Measurements from ENCODE around the gene CFL1.
A peak's percentile ranks its signal among the peaks of the same experiment; 100 is the strongest.
"Not testable (repeated sequence)": the region's sequence is repeated elsewhere in the genome, so short reads cannot be mapped to it uniquely, and the experiment has no call there.

CFL1 gene

DNA sequence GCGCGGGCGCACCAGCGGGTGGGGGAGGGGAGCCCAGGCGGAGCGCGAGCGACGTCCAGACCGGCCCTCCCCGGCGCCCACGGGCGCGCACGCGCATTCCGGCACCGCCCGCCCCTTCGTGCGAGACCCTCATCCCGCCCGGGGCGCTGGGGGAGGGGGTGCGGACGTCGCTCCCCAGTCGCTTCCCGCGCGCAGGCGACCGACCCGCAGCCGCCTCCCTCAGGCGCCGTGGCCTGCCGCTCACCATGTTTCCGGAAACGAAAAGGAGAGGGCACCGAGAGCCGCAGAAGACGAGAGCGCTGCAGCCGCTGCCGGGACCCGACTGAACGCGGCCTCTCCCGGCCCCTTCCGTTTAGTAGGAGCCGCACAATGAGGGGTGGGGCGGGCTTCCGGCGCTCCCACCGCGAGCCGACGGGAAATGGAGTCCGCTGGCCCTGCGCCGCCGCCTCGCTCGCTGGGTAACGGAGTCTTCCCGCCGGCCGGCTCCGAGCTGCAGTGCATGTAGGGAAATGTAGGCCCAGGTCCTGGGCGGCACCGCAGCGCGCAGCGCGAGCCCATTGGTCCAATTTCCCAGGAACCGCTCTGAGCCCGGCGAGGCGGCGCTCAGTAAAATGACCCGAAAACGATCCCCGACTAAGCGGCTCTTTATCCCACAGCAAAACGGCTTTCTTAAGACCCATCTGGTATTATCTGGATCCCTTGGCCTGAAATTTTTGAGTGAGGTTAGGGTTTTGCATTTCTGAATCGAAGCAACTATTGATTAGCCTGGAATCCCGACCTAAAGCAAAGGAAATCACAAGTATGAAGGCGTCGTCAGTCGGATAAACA is at the start of gene CFL1:
Gene CFL1, minus strand, starts transcription at position 328 of the 828 bp plus-strand sequence. Its CDS starts 81 bp downstream, at position 247.
- peak; percentile 76 to 91 for DNase-seq

DNA sequence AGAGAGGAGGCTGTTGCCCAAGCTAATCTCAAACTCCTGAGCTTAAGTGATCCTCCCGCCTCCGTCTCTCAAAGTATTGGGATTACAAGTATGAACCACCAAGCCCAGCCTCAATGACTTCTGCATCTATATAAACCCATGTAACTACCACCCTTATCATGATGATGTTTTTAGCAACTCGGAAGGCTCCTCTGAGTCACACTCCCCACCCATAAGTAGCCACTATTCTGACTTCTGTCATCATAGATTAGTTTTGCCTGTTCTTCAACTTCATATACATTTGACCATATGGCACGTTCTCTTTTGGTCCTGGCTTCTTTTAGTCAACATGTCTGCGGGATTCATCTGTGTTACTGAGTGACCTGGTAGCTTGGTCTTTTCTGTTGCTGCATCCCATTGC is 48.6 kb upstream of the CFL1 start:
- no peak for DNase-seq

DNA sequence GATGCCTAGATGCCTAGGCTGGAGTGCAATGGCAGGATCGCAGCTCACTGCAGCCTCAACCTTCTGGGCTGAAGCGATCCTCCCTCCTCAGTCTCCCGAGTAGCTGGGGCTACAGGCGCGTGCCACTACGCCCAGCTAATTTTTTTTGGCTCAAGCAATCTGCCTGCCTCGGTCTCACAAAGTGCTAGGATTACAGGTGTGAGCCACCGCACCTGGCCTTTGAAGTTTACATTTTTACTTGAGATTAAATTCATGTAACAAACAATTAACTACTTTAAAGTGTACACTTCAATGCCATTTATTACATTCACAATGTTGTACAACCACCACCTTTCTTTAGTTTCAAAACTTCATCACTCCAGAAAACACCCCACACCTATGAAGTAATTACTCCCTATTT is 45.7 kb upstream of the CFL1 start:
- no peak for DNase-seq

DNA sequence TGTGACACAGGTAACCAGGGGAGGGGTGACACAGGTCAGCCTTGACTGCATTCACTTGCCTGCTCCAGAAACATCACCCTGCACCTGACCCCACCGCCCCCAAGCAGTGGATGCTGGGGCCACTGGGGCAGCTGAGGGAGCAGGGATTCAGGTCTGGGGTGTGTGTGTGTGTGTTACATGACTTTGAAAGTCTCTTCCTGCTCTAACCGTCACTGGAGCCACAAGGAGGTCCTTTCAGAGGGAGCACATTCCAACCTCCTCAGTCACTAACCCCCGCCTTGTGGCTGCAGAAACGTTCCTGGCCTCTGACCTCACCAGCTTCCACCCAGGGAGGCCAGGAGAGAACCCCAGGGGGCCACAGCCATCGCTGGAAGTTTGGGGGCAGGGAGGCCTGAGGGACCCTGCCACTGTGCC is 45.1 kb upstream of the CFL1 start:
- DNase-seq = no peak

DNA sequence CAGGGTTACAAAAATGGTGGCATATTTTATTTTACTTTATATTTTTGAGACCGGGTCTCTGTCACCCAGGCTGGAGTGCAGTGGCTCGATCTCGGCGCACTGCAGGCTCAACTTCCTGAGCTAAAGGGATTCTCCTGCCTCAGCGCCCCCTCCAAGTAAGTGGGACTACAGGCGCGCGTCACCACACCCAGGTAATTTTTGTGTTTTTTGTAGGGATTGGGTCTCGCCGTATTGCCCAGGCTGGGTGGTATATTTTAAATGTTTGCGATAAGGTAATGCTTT is 42.9 kb upstream of the CFL1 start:
- no peak for DNase-seq

DNA sequence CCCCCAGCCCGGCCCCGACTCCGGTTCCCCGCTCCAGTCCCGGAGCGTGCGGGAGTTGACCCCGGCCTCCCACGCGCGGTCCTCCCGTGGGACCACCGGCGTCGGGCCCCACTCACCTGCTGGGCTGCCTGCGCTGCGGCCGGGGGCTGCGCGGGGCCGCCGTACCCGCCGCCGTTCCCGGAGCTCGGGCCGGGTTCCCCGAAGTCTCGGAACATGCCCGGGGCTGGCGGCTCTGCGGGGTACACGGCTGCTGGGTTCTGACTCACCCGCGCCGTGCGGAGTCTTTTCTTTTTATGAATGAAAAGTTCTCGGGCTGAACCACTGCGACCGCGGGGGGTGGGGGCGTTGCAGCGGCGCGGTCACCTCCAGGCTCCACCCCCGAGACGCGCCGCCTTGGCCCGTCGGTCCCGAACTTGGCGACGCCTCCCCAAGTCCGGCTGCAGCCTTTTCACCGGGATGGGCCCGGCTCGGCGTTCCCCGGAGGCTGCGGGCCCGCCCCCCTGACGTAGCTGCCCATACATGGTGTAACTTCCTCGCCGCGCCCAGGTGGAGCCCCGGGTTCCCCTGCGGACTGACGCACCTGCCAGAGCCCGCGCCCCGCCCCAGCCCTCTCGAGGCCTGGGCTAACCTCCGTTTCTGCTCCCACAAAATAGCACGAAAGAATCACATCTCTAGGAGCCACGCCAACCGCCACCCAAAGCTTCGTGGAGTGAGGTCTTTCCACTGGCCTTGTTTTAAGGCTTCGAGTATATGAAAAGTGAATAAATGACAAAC is 42.3 kb upstream of the CFL1 start, which contains the start of gene FOSL1:
Gene FOSL1, minus strand, starts transcription at position 264 of the 774 bp plus-strand sequence. Its CDS starts 49 bp downstream, at position 215.
- no peak for DNase-seq

DNA sequence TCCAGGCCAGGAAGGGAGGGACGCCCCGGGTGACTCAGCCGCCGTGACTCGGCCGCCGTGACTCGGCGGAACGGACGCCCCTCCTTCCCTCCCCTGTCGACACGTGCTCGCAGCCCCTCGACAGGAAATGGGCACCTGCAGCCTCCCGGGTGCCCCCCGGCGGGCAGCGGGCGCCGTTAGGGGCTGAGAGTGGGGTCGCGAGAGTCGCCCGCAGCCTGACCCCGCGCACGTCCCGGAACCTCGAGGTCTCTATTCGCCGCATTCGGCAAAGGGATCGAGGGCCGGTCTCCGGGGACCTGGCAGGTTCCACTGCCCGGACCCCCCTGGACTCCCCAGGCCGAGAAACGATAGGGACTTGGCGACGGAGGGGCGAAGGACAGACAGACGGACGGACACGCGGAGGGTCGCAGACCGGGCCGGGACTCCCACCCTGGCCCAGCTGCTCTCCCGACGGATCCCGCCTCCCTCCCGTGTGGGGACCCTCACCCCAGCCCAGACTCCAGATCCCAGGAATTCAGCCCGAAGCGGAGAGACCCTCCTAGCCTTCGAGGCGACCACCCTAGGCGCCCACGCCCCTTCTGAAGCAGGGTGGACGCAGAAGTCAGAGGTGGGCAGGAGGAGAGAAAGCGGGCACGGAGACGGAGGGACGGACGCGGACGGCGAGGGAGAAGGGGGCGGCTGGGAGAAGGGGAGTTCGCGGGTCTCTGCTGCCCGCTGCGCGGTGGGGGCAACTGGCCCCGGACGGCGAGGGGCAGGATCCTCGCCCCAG is 41.6 kb upstream of the CFL1 start:
- no peak for DNase-seq

DNA sequence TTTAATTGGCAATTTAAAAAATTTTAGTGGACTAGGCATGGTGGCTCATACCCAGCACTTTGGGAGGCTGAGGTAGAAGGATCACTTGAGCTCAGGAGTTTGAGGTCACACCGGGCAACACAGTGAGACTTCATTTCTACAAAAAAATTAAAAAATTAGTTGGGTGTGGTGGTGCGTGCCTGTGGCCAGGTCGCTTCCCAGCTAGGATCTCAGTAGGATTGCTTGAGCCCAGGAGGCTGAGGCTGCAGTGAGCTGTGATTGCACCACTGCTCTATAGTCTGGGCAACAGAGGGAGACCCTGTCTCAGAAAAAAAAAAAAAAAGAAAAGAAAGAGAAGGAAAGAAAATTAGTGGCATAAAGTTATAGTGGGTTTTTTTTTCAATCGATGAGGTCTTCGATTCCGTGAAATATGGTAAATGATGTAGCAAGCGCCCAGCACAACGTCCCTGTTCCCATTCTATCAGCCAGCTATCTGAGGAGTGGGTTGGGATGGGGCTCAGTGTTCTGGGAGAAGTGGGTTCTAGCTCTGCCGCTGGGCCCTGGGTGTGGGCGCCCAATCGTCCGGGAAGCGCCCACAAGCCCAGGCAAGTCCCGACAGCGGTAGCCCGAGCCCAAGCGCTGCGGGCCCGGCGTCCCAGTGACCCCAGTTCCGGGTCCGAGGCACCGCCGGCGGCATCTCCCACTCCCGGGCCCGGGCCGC is 40.8 kb upstream of the CFL1 start:
- DNase-seq = no peak

DNA sequence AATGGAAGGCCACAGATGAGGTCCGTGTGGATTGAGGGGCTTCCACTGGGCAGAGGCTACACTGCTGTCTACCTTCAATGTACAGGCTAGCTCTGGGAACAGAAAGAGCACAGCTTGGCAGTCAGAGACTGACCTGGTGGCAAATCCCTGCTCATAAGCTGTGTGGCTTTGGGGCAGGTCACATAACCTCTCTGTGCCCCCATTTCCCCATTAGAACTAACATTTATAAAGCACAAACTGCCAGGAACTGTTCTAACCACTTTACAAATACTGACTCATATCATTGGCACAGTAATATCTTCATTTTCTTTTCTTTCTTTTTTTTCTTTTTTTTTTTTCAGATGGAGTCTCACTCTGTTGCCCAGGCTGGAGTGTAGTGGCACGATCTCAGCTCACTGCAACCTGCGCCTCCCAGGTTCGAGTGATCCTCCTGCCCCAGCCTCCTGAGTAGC is 39.1 kb upstream of the CFL1 start:
- no peak for DNase-seq

DNA sequence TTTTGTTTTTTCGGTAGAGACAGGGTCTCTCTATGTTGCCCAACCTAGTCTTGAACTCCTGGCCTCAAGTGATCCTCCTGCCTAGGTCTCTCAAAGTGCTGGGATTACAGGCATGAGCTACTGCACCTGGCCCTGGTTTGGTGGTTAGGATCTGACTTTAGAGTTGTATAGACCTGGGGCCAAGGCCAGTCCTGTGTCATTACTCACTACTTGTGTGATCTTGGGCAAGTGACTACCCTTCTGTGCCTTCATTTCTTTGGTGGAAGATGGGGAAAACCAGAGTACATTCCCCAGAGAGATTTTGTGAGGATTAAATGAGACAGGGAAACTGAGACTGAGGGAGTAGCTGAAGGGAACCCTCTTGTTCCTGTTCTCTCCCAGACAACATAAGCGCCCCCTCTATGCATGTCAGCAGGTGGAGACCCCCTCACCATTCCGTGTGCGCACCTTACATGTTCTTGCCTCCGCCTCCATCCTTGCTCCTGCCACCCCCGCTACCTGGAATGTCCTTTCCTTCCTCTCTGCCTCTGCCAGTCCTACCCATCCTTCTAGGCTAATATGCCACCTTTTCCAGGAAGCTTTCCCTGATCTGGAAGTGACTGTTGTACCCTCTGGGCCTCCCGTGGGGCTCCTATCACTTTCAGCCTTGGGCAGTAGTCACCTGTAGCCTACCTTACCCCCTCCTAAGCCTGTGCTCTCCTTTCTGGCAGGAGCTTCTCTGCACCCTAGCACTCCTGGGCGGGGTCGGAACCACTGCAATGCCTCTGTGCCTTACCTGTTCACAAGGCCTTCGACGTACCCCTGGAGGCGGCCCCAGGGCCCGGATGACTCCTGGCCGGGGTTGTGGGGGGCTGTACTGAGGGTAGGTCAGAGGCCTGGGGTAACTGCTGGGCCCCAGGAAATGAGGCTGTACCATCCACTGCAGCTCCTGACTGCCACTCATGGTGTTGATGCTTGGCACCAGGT is 38.3 kb upstream of the CFL1 start:
- no peak for DNase-seq

DNA sequence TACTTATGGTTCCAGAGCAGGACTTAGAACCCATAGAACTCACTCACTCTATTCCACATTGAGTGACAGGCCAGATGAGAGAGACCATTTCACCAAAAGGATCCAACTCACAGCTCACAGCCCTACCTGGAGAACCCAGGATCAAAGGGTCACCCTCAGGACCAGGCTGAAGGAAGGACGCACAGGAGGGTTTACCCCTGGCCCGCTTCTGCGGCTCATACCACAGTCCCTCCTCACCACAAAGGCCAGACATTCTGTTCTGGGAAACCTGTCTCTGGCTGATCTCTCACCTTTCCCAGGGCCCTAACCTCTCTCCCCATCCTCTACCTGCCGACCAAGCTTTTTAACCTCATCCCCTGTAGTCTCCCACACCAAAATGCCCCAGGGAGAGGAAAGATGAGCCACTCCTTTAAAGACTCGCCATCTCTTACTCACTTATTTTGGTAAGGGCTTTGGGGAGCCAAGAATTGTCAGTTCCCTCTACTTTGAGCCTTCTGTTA is 37.6 kb upstream of the CFL1 start:
- no peak for DNase-seq

DNA sequence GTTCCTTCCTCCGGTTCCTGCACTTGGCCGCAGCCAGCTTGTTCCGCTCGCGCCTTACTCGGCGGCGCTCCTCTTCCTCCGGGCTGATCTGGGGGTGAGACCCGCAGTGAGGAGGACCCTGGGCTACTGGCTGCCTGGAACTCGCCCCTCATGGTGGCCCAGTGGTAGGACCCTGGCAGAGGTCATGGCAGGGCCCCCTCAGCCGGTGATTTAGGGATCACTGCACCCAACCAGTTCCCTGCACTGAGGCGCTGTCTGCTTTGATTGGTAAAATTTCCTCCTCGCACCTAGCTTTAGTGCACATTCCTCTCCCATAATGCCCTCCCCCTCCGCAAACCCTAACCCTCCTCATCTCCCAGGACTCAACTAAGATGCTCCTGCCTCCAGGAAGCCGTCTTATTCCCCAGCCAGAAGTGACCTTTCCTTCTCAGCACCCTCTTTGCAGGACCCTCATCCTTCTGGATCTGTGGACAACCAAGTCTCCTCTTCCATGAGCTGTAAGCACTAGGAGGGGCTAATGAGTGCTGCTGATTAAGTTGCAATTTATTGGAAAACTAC is 36.1 kb upstream of the CFL1 start:
- no peak for DNase-seq

DNA sequence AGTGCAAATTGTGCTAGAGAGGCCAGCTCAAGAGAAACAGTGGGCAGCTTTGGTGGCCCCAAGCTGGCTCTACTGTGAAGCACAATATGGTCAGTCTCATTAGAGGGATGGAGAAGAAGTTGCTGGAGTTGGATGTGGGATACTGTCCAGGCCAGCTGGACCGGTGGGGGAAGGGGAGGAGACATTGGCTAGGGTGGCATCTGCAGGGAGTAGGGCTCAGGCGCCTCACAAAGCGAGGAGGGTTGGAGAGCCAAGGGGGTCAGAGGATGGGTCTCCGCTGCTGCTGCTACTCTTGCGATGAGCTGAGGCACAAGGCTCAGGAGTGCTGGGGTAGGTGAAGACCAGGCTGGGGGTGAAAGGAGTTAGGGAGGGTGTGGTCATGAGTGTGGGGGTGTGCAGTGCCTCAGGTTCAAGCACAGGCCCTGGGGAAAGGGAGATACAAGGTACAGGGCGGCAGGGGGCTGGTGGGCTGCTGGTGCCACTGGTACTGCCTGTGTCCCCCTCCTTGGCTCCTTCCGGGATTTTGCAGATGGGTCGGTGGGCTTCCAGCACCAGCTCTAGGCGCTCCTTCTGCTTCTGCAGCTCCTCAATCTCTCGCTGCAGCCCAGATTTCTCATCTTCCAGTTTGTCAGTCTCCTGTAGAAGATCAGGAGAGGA is 34.8 kb upstream of the CFL1 start:
- DNase-seq = no peak

DNA sequence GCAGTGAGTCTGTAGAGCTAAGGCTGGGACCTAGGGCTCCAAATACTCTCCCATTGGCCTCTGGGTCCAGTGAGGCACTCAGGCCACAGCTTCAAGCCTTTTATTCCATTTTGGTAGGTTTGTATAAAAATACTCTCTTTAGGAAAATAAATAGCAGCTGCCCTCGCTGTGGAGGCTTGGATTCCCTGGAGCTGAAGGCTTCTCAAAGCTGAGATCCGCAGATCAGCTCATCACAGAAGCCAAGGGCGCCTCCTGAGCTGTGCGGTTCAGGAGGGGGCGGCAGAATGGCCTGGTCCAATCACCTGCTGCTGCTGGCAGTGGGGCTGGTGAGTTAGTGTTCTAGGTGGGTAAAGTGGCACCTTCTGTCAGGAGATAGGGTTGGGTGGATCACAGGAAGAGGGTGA is 34.2 kb upstream of the CFL1 start:
- not testable (repeated sequence) for DNase-seq

DNA sequence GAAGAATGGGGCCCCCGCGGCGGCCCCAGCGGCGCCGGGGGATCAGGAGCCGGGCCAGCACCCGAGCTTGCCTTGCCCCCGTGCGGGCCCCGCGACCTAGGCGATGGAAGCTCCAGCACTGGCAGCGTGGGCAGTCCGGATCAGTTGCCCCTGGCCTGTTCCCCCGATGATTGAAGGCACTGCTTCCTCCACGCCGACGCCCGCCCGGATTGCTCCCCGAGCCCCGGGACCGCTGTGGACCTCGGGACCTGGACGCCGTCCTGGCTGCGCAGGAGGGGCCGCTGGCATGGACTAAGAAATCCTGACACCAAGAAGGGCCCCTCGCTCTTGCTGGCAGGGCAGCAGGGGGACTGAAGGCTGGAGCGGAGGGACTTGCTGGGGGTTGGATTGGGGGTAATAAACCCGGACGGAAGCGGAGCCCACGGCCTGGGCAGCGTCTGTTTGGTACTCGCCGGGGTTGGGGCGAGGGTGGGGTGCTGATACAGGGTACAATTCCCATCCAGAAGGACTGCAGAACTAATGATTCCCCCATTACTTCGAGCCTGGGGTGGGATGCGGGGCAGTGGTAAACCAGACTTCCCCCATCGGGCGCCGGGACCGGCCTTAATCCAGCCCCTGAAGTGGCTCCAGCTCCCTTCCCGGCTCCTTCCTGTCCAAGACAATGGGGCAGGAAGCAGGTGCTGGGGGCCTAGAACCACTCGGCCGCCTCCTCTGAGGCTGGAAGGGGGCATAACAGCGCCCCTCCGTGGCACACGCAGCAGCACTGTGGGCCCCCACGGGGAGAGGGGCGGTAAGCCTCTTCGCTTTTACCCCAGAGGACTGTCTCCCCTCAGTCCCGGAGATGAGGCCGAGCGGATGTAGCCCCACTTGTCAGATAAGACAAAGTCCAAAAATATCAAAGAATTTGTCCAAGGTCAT is 33.5 kb upstream of the CFL1 start:
- DNase-seq = no peak

DNA sequence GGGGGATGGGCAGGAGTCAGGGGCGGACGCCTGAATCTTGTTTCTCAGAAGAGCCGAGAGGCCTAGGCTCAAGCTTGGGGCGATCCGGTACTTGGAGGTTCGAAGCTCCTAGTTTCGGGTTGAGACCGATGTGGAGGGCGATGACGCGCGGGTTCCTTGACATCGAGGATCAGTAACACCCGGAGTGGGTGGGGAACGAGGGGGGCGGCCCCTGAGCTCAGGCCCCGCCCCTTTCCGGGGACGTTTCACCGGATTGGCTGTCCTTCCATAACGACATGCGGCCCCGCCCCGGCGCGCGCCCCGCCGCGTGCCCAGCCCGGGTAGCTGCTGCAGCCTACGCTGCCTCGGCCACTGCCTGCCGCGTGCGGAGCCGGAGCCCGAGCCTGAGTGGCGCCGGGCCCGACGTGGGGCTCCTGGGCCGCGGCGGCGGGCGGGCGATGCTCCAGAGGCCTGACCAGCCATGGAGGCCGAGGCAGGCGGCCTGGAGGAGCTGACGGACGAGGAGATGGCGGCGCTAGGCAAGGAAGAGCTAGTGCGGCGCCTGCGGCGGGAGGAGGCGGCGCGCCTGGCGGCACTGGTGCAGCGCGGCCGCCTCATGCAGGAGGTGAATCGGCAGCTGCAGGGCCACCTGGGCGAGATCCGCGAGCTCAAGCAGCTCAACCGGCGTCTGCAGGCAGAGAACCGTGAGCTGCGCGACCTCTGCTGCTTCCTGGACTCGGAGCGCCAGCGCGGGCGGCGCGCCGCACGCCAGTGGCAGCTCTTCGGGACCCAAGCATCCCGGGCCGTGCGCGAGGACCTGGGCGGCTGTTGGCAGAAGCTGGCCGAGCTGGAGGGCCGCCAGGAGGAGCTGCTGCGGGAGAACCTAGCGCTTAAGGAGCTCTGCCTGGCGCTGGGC is 32.6 kb upstream of the CFL1 start, which contains the start of gene CCDC85B:
Gene CCDC85B, plus strand, starts transcription at position 350 of the 895 bp plus-strand sequence. Its CDS starts 111 bp downstream, at position 461.
- peak; percentile 66 to 93 for DNase-seq

DNA sequence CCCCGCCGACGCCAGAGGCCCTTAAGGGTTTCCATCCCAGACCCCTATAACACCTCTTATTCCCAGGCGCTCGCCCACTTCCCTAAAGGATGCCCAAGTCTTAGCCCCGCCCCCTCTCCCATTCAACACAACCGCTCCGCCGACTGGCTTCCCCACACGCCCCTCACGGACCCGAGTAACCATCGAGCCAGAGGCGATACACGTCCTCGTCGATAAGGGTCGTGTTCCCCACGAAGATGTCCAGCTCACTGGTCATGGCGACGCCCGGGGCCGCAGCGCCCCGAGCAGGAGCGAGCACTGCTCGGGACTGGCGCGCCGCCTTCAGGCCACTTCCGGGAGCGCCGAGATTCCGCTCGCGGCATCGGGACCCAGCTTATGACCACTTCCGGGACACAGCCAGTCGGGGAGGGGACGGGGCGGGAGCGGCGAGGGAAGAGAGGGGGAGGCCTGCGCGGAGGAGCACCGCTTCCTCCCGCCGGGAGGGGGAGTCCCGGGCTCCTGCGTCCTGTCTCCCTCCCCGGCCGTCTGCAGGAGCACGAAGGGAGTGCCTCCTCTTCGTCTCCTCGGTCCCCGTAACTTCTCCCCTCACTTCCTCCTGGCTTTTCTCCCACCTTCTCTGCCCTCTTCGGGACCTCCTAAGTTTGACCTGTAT is 30.3 kb upstream of the CFL1 start, which contains the start of gene FIBP:
Gene FIBP, minus strand, starts transcription at position 309 of the 652 bp plus-strand sequence. Its CDS starts 53 bp downstream, at position 256.
- DNase-seq = peak; percentile 62 to 78
